HG02884 (cell line): ENCODE data around the gene LYG2.
"Not testable (repeated sequence)": the region's sequence is repeated elsewhere in the genome, so short reads cannot be mapped to it uniquely, and the experiment has no call there.

Source experiments
- ATAC-seq: cut with Tn5 transposase; IDR thresholded peaks from one replicate; pipeline ENCODE4 v1.9.1; 2021; ENCODE audit warnings: mild to moderate bottlenecking, moderate library complexity; ENCODE audit not compliant: unreplicated experiment

Gene LYG2

GRCh38 chr2:99201959-99202678 is 53.3 kb downstream of the LYG2 start:
- ATAC-seq, result no peak

- no peak for ATAC-seq
Observed at GRCh38 chr2:99200076-99200800, 55.2 kb downstream of the LYG2 start.

- no peak for ATAC-seq
Observed at GRCh38 chr2:99198103-99198841, 57.2 kb downstream of the LYG2 start.

- ATAC-seq, result not testable (repeated sequence)
Observed at GRCh38 chr2:99192364-99192763, 63.1 kb downstream of the LYG2 start.
